Endodermal cell (in vitro differentiated cells): ENCODE data around the gene KRT12. TPM values are rescaled to one million over a fixed set of nuclear protein-coding genes. Genes with fewer than 3 reads are reported as not detected.

Source experiments
- DNase-seq: peaks from one replicate; pipeline ENCODE4 v3.0.0-alpha.2; 2017
- H3K27ac ChIP-seq: 2 replicates; pipeline ENCODE4 v1.5.1; 2013; ENCODE audit warnings: mild to moderate bottlenecking, low read depth, low read length, moderate library complexity
- H3K27me3 ChIP-seq: 2 replicates; pipeline ENCODE4 v1.6.1; 2013; ENCODE audit warnings: mild to moderate bottlenecking, low read length, moderate library complexity; ENCODE audit not compliant: insufficient read depth, control insufficient read depth, poor library complexity, severe bottlenecking
- H3K36me3 ChIP-seq: 2 replicates; pipeline ENCODE4 v1.7.0; 2013; ENCODE audit warnings: mild to moderate bottlenecking, low read length, moderate library complexity; ENCODE audit not compliant: control insufficient read depth, insufficient read depth
- H3K4me1 ChIP-seq: one replicate; pipeline ENCODE4 v1.7.0; 2013; ENCODE audit warnings: low read length; ENCODE audit not compliant: control insufficient read depth, insufficient read depth
- H3K4me3 ChIP-seq: 2 replicates; pipeline ENCODE4 v1.5.1; 2013; ENCODE audit warnings: mild to moderate bottlenecking, low read length, moderate library complexity
- H3K9ac ChIP-seq: 2 replicates; pipeline ENCODE4 v1.6.1; 2013; ENCODE audit warnings: mild to moderate bottlenecking, low read length, moderate library complexity; ENCODE audit not compliant: poor library complexity, severe bottlenecking; ENCODE audit errors: extremely low read depth
- H3K9me3 ChIP-seq: 2 replicates; pipeline ENCODE4 v1.6.1; 2013; ENCODE audit warnings: mild to moderate bottlenecking, low read length, moderate library complexity; ENCODE audit not compliant: control insufficient read depth
- H3K27ac Mint-ChIP-seq: 2 replicates; pipeline ENCODE4 v1.8.0; 2020; ENCODE audit warnings: mixed read lengths
- H3K27me3 Mint-ChIP-seq: 2 replicates; pipeline ENCODE4 v1.8.0; 2021; ENCODE audit warnings: mild to moderate bottlenecking, mixed read lengths; ENCODE audit not compliant: insufficient read depth
- H3K36me3 Mint-ChIP-seq: 2 replicates; pipeline ENCODE4 v1.8.0; 2020; ENCODE audit warnings: low read depth, mixed read lengths
- H3K4me1 Mint-ChIP-seq: 2 replicates; pipeline ENCODE4 v1.8.0; 2020; ENCODE audit warnings: mixed read lengths
- H3K4me3 Mint-ChIP-seq: 2 replicates; pipeline ENCODE4 v1.8.0; 2020; ENCODE audit warnings: mild to moderate bottlenecking, moderate library complexity, mixed read lengths
- H3K9me3 Mint-ChIP-seq: 2 replicates; pipeline ENCODE4 v1.8.0; 2020; ENCODE audit warnings: mild to moderate bottlenecking, mixed read lengths
- WGBS, 2 experiments: methylation state at CpG; one replicate each; pipeline versions ENCODE4 v1.1.5 to v1.1.7; 2013; ENCODE audit warnings: missing lambda C conversion rate in 2 of 2, mixed read lengths in 1 of 2; ENCODE audit not compliant: insufficient coverage in 1 of 2, insufficient read length in 1 of 2; 5-methylcytosine and 5-hydroxymethylcytosine counted together
- total RNA-seq, 2 donors: library from RNA; stranded (reverse); fragmentation: NEBNext Ultra II Directional in 1 of 2; extraction: Animal tissue kit (Norgen Biotek cat#: 25700) in 1 of 2; gene quantifications; 2 replicates in 1 of 2; 3 replicates in 1 of 2; pipeline ENCODE4 v1.2.1, GENCODE V29; 2021
- TF ChIP-seq, protein P1 (sequence below): fragments of 200-600 bp; sonication (generic); conservative IDR thresholded peaks from 2 replicates; pipeline ENCODE4 v1.5.0; 2021; ENCODE audit warnings: antibody characterized with exemption, mild to moderate bottlenecking

The KRT12 gene
- total RNA-seq, 2 donors from 2014 or later: not detected

DNA sequence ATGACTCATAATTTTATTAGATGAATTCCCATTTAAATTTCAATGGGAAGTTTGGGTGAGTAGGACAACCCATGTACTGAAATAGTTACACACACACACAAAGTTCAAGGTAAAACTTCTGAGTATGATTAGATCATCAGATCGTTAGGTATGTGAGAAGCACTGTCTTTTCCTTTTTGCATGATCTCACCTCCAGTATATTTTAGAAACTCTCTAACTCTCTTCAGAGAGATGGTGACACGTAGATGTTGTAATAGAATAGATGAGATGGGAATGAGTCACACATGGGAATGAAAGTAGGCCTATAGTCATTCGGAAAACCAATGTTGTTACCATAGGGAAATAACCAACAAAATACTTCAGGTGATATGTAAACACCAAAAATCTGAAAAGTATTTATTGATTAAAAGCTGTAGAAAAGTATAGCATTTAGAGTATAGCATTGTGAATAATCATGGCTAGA is 48.2 kb upstream of the KRT12 start:
- no peaks in the 10 kb centered on the region for H3K4me1 ChIP-seq
- no peaks in the 10 kb centered on the region for H3K36me3 ChIP-seq
- H3K4me3 Mint-ChIP-seq: no peak overlapping the region
- H3K27ac ChIP-seq: no peak overlapping the region
- H3K9me3 ChIP-seq: no peaks in the 10 kb centered on the region
- no peak overlapping the region for H3K4me3 ChIP-seq
- H3K27ac Mint-ChIP-seq: no peak overlapping the region
- no peaks in the 10 kb centered on the region for H3K36me3 Mint-ChIP-seq
- no peaks in the 10 kb centered on the region for H3K27me3 ChIP-seq
- H3K4me1 Mint-ChIP-seq: no peaks in the 10 kb centered on the region
- DNase-seq: no peak
- 88 to 100% methylated on average over 1 to 2 of the region's 3 CpGs for WGBS, 2 experiments
- H3K9ac ChIP-seq: no peak overlapping the region
- no peaks in the 10 kb centered on the region for H3K9me3 Mint-ChIP-seq
- peaks cover 2% of the 10 kb centered on the region for H3K27me3 Mint-ChIP-seq
- TF ChIP-seq, protein P1, sequence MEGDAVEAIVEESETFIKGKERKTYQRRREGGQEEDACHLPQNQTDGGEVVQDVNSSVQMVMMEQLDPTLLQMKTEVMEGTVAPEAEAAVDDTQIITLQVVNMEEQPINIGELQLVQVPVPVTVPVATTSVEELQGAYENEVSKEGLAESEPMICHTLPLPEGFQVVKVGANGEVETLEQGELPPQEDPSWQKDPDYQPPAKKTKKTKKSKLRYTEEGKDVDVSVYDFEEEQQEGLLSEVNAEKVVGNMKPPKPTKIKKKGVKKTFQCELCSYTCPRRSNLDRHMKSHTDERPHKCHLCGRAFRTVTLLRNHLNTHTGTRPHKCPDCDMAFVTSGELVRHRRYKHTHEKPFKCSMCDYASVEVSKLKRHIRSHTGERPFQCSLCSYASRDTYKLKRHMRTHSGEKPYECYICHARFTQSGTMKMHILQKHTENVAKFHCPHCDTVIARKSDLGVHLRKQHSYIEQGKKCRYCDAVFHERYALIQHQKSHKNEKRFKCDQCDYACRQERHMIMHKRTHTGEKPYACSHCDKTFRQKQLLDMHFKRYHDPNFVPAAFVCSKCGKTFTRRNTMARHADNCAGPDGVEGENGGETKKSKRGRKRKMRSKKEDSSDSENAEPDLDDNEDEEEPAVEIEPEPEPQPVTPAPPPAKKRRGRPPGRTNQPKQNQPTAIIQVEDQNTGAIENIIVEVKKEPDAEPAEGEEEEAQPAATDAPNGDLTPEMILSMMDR: no peak

DNA sequence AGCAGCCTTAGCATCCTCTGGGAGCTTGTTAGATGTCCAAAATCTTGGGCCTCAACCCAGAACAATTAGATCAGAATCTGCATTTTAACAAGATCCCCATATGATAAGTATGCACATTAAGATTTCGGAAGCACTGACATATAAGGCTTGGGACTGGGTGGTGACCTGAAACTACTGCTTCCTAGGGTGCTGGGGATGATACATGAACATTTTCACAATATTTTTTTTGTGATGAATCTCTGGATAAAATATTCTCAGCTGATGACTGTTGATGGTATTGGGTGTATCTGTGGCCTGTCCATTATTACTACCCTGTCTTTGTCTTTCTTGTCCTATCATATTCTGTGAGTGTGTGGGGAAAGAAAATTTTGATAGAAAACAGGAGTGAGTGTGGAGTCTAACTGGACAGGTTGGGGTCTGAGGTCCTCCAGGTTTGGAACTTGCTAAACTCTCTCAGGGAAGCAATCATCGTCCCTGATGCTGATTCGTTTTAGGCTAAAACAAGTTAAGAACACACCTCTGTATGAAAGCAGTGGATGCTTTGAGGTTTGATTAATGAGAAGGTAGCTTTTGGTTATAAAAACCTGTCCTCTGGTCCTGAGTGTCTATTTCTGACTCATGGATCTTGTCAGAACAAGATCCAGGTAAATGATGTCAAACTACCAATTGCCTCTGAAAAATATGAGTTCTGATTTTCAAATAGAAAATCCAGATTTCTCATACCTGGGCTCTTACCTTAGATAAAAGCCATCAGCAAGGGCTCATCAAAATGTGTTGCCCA is 47.2 kb upstream of the KRT12 start:
- no peak for DNase-seq
- no peak overlapping the region for H3K4me3 Mint-ChIP-seq
- no peak overlapping the region for H3K9ac ChIP-seq
- H3K27me3 ChIP-seq: no peaks in the 10 kb centered on the region
- H3K27me3 Mint-ChIP-seq: peaks cover 2% of the 10 kb centered on the region
- H3K36me3 ChIP-seq: no peaks in the 10 kb centered on the region
- 92 to 100% methylated on average over 3 of the region's 3 CpGs for WGBS, 2 experiments
- H3K36me3 Mint-ChIP-seq: no peaks in the 10 kb centered on the region
- H3K27ac Mint-ChIP-seq: no peak overlapping the region
- no peaks in the 10 kb centered on the region for H3K9me3 Mint-ChIP-seq
- no peak overlapping the region for H3K4me3 ChIP-seq
- no peaks in the 10 kb centered on the region for H3K9me3 ChIP-seq
- H3K27ac ChIP-seq: no peak overlapping the region
- TF ChIP-seq, protein P1: no peak
- H3K4me1 ChIP-seq: no peaks in the 10 kb centered on the region
- no peaks in the 10 kb centered on the region for H3K4me1 Mint-ChIP-seq

DNA sequence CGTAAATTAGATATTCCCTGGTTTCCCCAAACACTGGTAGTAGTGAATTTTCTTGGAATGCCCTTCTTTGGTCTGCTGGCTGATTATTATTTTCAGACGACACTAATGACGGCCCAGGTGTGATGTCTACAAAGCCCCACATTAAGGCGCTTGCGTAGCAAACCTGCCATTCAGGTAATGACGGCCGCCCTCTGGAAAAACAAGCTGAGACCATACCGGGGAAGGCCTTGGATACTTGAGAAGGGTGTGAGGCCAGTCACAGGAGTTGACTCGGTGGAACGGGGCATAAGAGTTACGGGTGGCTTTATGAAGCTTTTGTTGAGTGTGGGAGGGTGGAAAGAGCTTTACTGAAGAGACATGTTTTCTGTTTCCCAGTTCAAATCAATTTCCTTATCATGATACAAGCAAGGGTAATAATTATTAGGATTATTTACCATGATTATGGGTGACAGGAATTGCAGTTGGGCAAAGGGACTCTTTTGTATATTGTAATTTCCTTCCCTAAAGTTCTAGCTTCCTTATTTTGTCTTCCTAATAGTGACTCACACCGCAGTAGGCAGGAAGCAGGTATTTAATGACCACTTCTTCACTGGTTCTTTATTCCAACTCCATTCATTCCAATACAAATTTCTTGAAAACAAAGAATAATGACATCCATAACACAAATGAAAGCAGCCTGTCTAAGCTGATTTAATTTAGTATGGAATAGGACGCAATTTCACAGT is 45.6 kb upstream of the KRT12 start:
- Mint-ChIP-seq H3K36me3 (no peaks in the 10 kb centered on the region), H3K9me3 (no peaks in the 10 kb centered on the region), H3K4me3 (no peak overlapping the region), H3K27me3 (peaks cover 3% of the 10 kb centered on the region), H3K27ac (no peak overlapping the region), H3K4me1 (peaks cover 9% of the 10 kb centered on the region)
- WGBS, 2 experiments: 95 to 100% methylated on average over 9 to 13 of the region's 13 CpGs
- H3K9ac ChIP-seq: no peak overlapping the region
- no peak overlapping the region for H3K4me3 ChIP-seq
- H3K36me3 ChIP-seq: no peaks in the 10 kb centered on the region
- no peaks in the 10 kb centered on the region for H3K4me1 ChIP-seq
- no peak overlapping the region for H3K27ac ChIP-seq
- no peak for DNase-seq
- TF ChIP-seq, protein P1: no peak
- no peaks in the 10 kb centered on the region for H3K27me3 ChIP-seq
- no peaks in the 10 kb centered on the region for H3K9me3 ChIP-seq
